Right lobe of liver (tissue), 6 donors: ENCODE measurements around the gene ATOX1. TPM values are rescaled to one million over a fixed set of nuclear protein-coding genes. Genes with fewer than 3 reads are reported as not detected.
A peak's percentile ranks its signal among the peaks of the same experiment; 100 is the strongest.

Experiments used
- ATAC-seq, 4 donors: fragments of 200-7000 bp; cut with Tn5 transposase; one replicate each; pipeline ENCODE4 v1.9.1; 2020; ENCODE audit warnings: mild to moderate bottlenecking in 4 of 4, moderate library complexity in 4 of 4
- DNase-seq, 3 donors: peaks; one replicate each; pipeline ENCODE4 v3.0.0-alpha.2; 2020
- H3K27ac ChIP-seq, 3 donors: fragments of 200-600 bp; one replicate each; pipeline ENCODE4 v1.8.0; 2022
- H3K27me3 ChIP-seq, 2 donors: fragments of 200-600 bp; one replicate each; pipeline ENCODE4 v1.8.0; 2022
- H3K36me3 ChIP-seq, 4 donors: fragments of 200-600 bp; sonication (generic) in 1 of 4; one replicate each; pipeline versions ENCODE4 v1.5.1 to v1.8.0; 2017 to 2022; ENCODE audit warnings: control low read depth in 1 of 4
- H3K4me1 ChIP-seq, 4 donors: fragments of 200-600 bp; sonication (generic) in 1 of 4; one replicate each; pipeline versions ENCODE4 v1.5.1 to v1.8.0; 2017 to 2022; ENCODE audit warnings: control low read depth in 1 of 4
- H3K4me3 ChIP-seq, 3 donors: fragments of 200-600 bp; one replicate each; pipeline ENCODE4 v1.8.0; 2022
- H3K9me3 ChIP-seq, 4 donors: fragments of 200-600 bp; sonication (generic) in 1 of 4; one replicate each; pipeline versions ENCODE4 v1.5.1 to v1.8.0; 2017 to 2022; ENCODE audit warnings: control low read depth in 1 of 4
- CTCF ChIP-seq, 4 donors: fragments of 200-600 bp in 3 of 4; fragments of 450-650 bp in 1 of 4; IDR thresholded peaks; one replicate each; pipeline versions ENCODE4 v1.5.1 to v1.8.0; 2016 to 2022; ENCODE audit warnings: antibody characterized with exemption in 4 of 4, mild to moderate bottlenecking in 2 of 4
- POLR2A ChIP-seq: fragments of 450-650 bp; IDR thresholded peaks from one replicate; pipeline ENCODE4 v1.6.1; 2017; ENCODE audit warnings: antibody characterized with exemption, mild to moderate bottlenecking
- WGBS: methylation state at CpG from one replicate; pipeline ENCODE4 v1.1.6; 2018; ENCODE audit warnings: low coverage, low lambda C conversion rate; ENCODE audit not compliant: insufficient coverage; ENCODE audit errors: missing lambda C conversion rate; 5-methylcytosine and 5-hydroxymethylcytosine counted together
- intact Hi-C, 2 donors: fragments of 100-400 bp; cut with DNase I; formaldehyde crosslinking; loops; one replicate each; pipeline versions ENCODE4 v1.11.2 to v1.14.1; 2022
- total RNA-seq, 6 experiments: library from RNA; depleted of rRNA in 2 of 6; stranded (reverse); fragments of >200 nt in 2 of 6; fragmentation: NEBNext Ultra II Directional in 3 of 6; extraction: Animal tissue kit (Norgen Biotek cat#: 25700) in 3 of 6; gene quantifications; one replicate each; pipeline versions ENCODE4 v1.1.0 to v1.2.4, GENCODE V29; 2016 to 2023
- donor health status: DM: no; HTN: yes; CAD: no.
- donor health status: DM: no; HTN: no; CAD: no.
- donor health status: DM: no; HTN: no; CAD: no.
- donor health status: DM: no; HTN: yes; CAD: no.
- donor health status: DM: no; HTN: yes; CAD: no.

ATOX1 gene
- total RNA-seq, 6 experiments from 2014 or later = 83.1 to 177 (median 96.7) TPM

- TF ChIP-seq CTCF (IDR thresholded peaks at IDR 0.05) (no peak), POLR2A (no peak)
- no peaks in the 10 kb centered on the region for H3K27me3 ChIP-seq
- H3K4me3 ChIP-seq = no peak overlapping the region
- intact Hi-C loops = no loop called here
- WGBS = 33% methylated on average over 3 of the region's 3 CpGs
- H3K4me1 ChIP-seq = peaks cover 0 to 59% (median 8%) of the 10 kb centered on the region in 4 donors
- H3K9me3 ChIP-seq = no peaks in the 10 kb centered on the region
- H3K36me3 ChIP-seq = no peaks in the 10 kb centered on the region
- DNase-seq = no peak
- ATAC-seq = no peak
- H3K27ac ChIP-seq = no peak overlapping the region
Measured at GRCh38 chr5:151775025-151775606, 16.7 kb upstream of the ATOX1 start.

- Histone ChIP-seq H3K9me3 (no peaks in the 10 kb centered on the region), H3K4me3 (peak overlapping the region; percentile 4 to 78 (median 73)), H3K27me3 (no peaks in the 10 kb centered on the region), H3K36me3 (no peaks in the 10 kb centered on the region), H3K4me1 (peaks cover 0 to 49% (median 8%) of the 10 kb centered on the region in 4 donors), H3K27ac (peak overlapping the region in 2 of 3 donors; percentile 71 to 88)
- no peak for DNase-seq
- no peak for ATAC-seq
- no peak for TF ChIP-seq CTCF (IDR thresholded peaks at IDR 0.05)
- TF ChIP-seq POLR2A = no peak
- intact Hi-C loops = no loop called here
- 0% methylated on average over 3 of the region's 3 CpGs for WGBS
Measured at GRCh38 chr5:151773951-151774350, 15.5 kb upstream of the ATOX1 start.

- peaks cover 0 to 46% (median 8%) of the 10 kb centered on the region in 4 donors for H3K4me1 ChIP-seq
- intact Hi-C loops = no loop called here
- under 1% methylated on average over 18 of the region's 18 CpGs for WGBS
- no peaks in the 10 kb centered on the region for H3K27me3 ChIP-seq
- no peak for DNase-seq
- peak overlapping the region; percentile 71 to 88 (median 87) for H3K27ac ChIP-seq
- TF ChIP-seq CTCF (IDR thresholded peaks at IDR 0.05) (no peak), POLR2A (no peak)
- H3K36me3 ChIP-seq = no peaks in the 10 kb centered on the region
- H3K9me3 ChIP-seq = no peaks in the 10 kb centered on the region
- peak overlapping the region; percentile 73 to 78 (median 73) for H3K4me3 ChIP-seq
- ATAC-seq = peak in 1 of 4 donors; percentile 3
Measured at GRCh38 chr5:151772846-151773561, 14.6 kb upstream of the ATOX1 start.

GRCh38 chr5:151772029-151772845 is 13.8 kb upstream of the ATOX1 start:
- Histone ChIP-seq H3K36me3 (no peaks in the 10 kb centered on the region), H3K4me3 (peak overlapping the region; percentile 73 to 78 (median 73)), H3K27ac (peak overlapping the region; percentile 71 to 88 (median 87)), H3K4me1 (peaks cover 0 to 40% (median 8%) of the 10 kb centered on the region in 4 donors), H3K9me3 (no peaks in the 10 kb centered on the region), H3K27me3 (no peaks in the 10 kb centered on the region)
- DNase-seq (peak; percentile 57 to 70 (median 68)), ATAC-seq (peak in 2 of 4 donors; percentile 2 to 12)
- under 1% methylated on average over 19 of the region's 87 CpGs for WGBS
- TF ChIP-seq CTCF (IDR thresholded peaks at IDR 0.05) = no peak
- no peak for TF ChIP-seq POLR2A
- intact Hi-C loops = no loop called here
